ENCODE results near the gene SENP3.

SENP3 gene

GRCh38 chr17:7548585-7549400 lies 12.9 kb upstream of the SENP3 start, which contains the start of gene TNFSF12:
TNFSF12 (plus strand) TSS chr17:7549058; CDS start chr17:7549154, 96 bp downstream.
- no peak for DNase-seq (ENCODE audit: low read depth)
- TF ChIP-seq, protein P1, sequence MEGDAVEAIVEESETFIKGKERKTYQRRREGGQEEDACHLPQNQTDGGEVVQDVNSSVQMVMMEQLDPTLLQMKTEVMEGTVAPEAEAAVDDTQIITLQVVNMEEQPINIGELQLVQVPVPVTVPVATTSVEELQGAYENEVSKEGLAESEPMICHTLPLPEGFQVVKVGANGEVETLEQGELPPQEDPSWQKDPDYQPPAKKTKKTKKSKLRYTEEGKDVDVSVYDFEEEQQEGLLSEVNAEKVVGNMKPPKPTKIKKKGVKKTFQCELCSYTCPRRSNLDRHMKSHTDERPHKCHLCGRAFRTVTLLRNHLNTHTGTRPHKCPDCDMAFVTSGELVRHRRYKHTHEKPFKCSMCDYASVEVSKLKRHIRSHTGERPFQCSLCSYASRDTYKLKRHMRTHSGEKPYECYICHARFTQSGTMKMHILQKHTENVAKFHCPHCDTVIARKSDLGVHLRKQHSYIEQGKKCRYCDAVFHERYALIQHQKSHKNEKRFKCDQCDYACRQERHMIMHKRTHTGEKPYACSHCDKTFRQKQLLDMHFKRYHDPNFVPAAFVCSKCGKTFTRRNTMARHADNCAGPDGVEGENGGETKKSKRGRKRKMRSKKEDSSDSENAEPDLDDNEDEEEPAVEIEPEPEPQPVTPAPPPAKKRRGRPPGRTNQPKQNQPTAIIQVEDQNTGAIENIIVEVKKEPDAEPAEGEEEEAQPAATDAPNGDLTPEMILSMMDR (IDR thresholded peaks at IDR 0.05; ENCODE audit: control insufficient read depth, insufficient read depth, low read depth, low read length, missing control alignments), result peak; percentile 13
- H3K4me3 ChIP-seq (ENCODE audit: control insufficient read depth, low read depth, low read length), result peak within 1 kb of the TSS; percentile 60

- no peak for DNase-seq (ENCODE audit: low read depth)
- H3K4me3 ChIP-seq (ENCODE audit: control insufficient read depth, low read depth, low read length), result peak overlapping the region; percentile 60
- TF ChIP-seq, protein P1 (IDR thresholded peaks at IDR 0.05; ENCODE audit: control insufficient read depth, insufficient read depth, low read depth, low read length, missing control alignments), result no peak
Observed at GRCh38 chr17:7549401-7550055, 12.2 kb upstream of the SENP3 start.

DNA sequence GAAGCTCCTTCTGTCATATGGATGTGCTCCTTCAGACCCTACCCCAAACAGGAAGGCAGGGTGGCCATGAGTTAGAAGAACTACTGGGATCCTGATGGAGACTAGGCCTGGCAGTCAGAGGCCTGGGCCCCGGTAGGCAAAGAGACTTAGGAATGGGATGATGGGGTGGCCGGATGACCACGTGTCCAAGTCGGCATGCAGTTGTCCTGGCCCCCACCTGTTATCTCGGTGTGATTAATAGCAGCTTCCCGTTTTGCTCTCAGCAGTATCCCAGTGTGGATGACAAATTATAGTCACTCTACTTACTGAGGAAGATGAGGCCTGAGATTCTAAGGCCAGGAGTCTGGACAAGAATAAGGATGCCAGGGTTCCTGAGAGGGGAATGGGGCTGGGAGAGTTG lies 11.4 kb upstream of the SENP3 start:
- no peak for DNase-seq (ENCODE audit: low read depth)
- no peak overlapping the region for H3K4me3 ChIP-seq (ENCODE audit: control insufficient read depth, low read depth, low read length)
- TF ChIP-seq, protein P1 (IDR thresholded peaks at IDR 0.05; ENCODE audit: control insufficient read depth, insufficient read depth, low read depth, low read length, missing control alignments), result no peak

DNA sequence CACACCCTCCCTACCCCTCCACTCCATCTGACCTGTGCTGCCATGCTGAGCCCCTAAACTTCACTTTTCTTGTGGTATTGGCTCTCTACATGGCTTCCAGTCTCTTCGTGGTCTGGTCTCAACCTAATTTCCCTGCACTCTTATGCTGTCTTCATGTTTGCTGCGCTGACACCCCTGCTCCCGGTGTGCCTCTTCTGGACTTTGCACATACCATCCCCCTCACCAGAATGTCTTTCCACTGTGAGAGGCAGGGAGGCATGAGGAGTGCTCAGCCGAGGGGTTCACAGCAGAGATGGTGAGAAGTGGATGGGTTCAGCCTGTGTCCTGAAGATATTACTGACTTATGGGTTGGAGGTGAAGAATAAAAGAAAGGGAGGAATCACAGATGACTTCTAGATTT lies 10.3 kb upstream of the SENP3 start:
- H3K4me3 ChIP-seq (ENCODE audit: control insufficient read depth, low read depth, low read length), result no peak overlapping the region
- TF ChIP-seq, protein P1 (IDR thresholded peaks at IDR 0.05; ENCODE audit: control insufficient read depth, insufficient read depth, low read depth, low read length, missing control alignments), result no peak
- no peak for DNase-seq (ENCODE audit: low read depth)

- DNase-seq (ENCODE audit: low read depth), result no peak
- H3K4me3 ChIP-seq (ENCODE audit: control insufficient read depth, low read depth, low read length), result no peak overlapping the region
- TF ChIP-seq, protein P1 (IDR thresholded peaks at IDR 0.05; ENCODE audit: control insufficient read depth, insufficient read depth, low read depth, low read length, missing control alignments), result no peak
Observed at GRCh38 chr17:7552621-7553051, 9.1 kb upstream of the SENP3 start.

GRCh38 chr17:7553356-7553755 lies 8.4 kb upstream of the SENP3 start:
- TF ChIP-seq, protein P1 (IDR thresholded peaks at IDR 0.05; ENCODE audit: control insufficient read depth, insufficient read depth, low read depth, low read length, missing control alignments), result no peak
- DNase-seq (ENCODE audit: low read depth), result no peak
- no peak overlapping the region for H3K4me3 ChIP-seq (ENCODE audit: control insufficient read depth, low read depth, low read length)
